BLaER1 (cell line): ENCODE results near the gene EFCAB11.

ENCODE experiments used
- H3K27ac ChIP-seq: shearing (Covaris generic); formaldehyde crosslinking; 2 replicates; pipeline ENCODE4 v1.8.1; 2022
- H3K27me3 ChIP-seq: shearing (Covaris generic); formaldehyde crosslinking; 2 replicates; pipeline ENCODE4 v1.8.1; 2022
- H3K36me3 ChIP-seq: shearing (Covaris generic); formaldehyde crosslinking; 2 replicates; pipeline ENCODE4 v1.8.1; 2022
- H3K4me1 ChIP-seq: shearing (Covaris generic); formaldehyde crosslinking; 2 replicates; pipeline ENCODE4 v1.8.1; 2022
- H3K4me2 ChIP-seq: shearing (Covaris generic); formaldehyde crosslinking; 2 replicates; pipeline ENCODE4 v1.8.1; 2022
- H3K4me3 ChIP-seq: shearing (Covaris generic); formaldehyde crosslinking; 2 replicates; pipeline ENCODE4 v1.8.1; 2022
- H3K9ac ChIP-seq: shearing (Covaris generic); formaldehyde crosslinking; 2 replicates; pipeline ENCODE4 v1.8.1; 2022
- H3K9me3 ChIP-seq: shearing (Covaris generic); formaldehyde crosslinking; 2 replicates; pipeline ENCODE4 v1.8.1; 2022
- H4K20me1 ChIP-seq: shearing (Covaris generic); formaldehyde crosslinking; 2 replicates; pipeline ENCODE4 v1.8.1; 2022
- Cebpa-rat ChIP-seq: shearing (Covaris generic); IDR thresholded peaks from 2 replicates; pipeline ENCODE4 v1.8.1; 2022

EFCAB11 gene

GRCh38 chr14:89986462-89987160 lies 32.1 kb upstream of the EFCAB11 start:
- no peaks in the 10 kb centered on the region for H3K9me3 ChIP-seq
- no peaks in the 10 kb centered on the region; the same call in 1 of the 2 replicates for H3K27me3 ChIP-seq
- H4K20me1 ChIP-seq, result no peaks in the 10 kb centered on the region
- no peak for TF ChIP-seq Cebpa-rat
- H3K36me3 ChIP-seq, result peaks cover 90% of the 10 kb centered on the region
- no peak overlapping the region for H3K9ac ChIP-seq
- H3K4me1 ChIP-seq, result no peaks in the 10 kb centered on the region
- no peak overlapping the region for H3K4me2 ChIP-seq
- no peak overlapping the region for H3K4me3 ChIP-seq
- no peak overlapping the region for H3K27ac ChIP-seq

GRCh38 chr14:89983375-89983774 lies 28.8 kb upstream of the EFCAB11 start:
- no peaks in the 10 kb centered on the region; the same call in 1 of the 2 replicates for H3K27me3 ChIP-seq
- no peak overlapping the region for H3K4me3 ChIP-seq
- H3K36me3 ChIP-seq, result peaks cover 95% of the 10 kb centered on the region
- H3K9ac ChIP-seq, result no peak overlapping the region
- H3K4me2 ChIP-seq, result no peak overlapping the region
- no peaks in the 10 kb centered on the region for H3K9me3 ChIP-seq
- no peaks in the 10 kb centered on the region for H3K4me1 ChIP-seq
- H3K27ac ChIP-seq, result no peak overlapping the region
- no peak for TF ChIP-seq Cebpa-rat
- no peaks in the 10 kb centered on the region for H4K20me1 ChIP-seq

GRCh38 chr14:89978656-89979055 lies 24.1 kb upstream of the EFCAB11 start:
- Histone ChIP-seq H3K4me3 (no peak overlapping the region), H3K36me3 (peaks cover 98% of the 10 kb centered on the region)

GRCh38 chr14:89977668-89978067 lies 23.1 kb upstream of the EFCAB11 start:
- Histone ChIP-seq H3K36me3 (peaks cover 97% of the 10 kb centered on the region), H3K27ac (no peak overlapping the region), H4K20me1 (no peaks in the 10 kb centered on the region), H3K9me3 (no peaks in the 10 kb centered on the region), H3K27me3 (no peaks in the 10 kb centered on the region), H3K4me3 (no peak overlapping the region), H3K4me2 (no peak overlapping the region), H3K4me1 (no peaks in the 10 kb centered on the region), H3K9ac (no peak overlapping the region)
- TF ChIP-seq Cebpa-rat, result no peak

More at GRCh38 chr14:89978656-89979055, 24.1 kb upstream of the EFCAB11 start:
- Histone ChIP-seq H3K9me3 (no peaks in the 10 kb centered on the region), H4K20me1 (no peaks in the 10 kb centered on the region), H3K9ac (no peak overlapping the region), H3K27ac (no peak overlapping the region), H3K27me3 (no peaks in the 10 kb centered on the region; the same call in 1 of the 2 replicates), H3K4me2 (no peak overlapping the region), H3K4me1 (no peaks in the 10 kb centered on the region)
- no peak for TF ChIP-seq Cebpa-rat

GRCh38 chr14:89973234-89973823 lies 18.8 kb upstream of the EFCAB11 start:
- TF ChIP-seq Cebpa-rat, result no peak
- no peak overlapping the region for H3K4me3 ChIP-seq
- 0 out of 2 replicates have a peak, but pooled peaks cover 5% of the 10 kb centered on the region for H4K20me1 ChIP-seq
- no peak overlapping the region for H3K27ac ChIP-seq
- peaks cover 95% of the 10 kb centered on the region for H3K36me3 ChIP-seq
- H3K4me2 ChIP-seq, result no peak overlapping the region
- H3K9me3 ChIP-seq, result no peaks in the 10 kb centered on the region
- no peaks in the 10 kb centered on the region for H3K27me3 ChIP-seq
- H3K4me1 ChIP-seq, result no peaks in the 10 kb centered on the region
- no peak overlapping the region for H3K9ac ChIP-seq

- H3K4me2 ChIP-seq, result no peak overlapping the region
- peaks cover 42% of the 10 kb centered on the region for H4K20me1 ChIP-seq
- H3K27ac ChIP-seq, result no peak overlapping the region
- H3K9me3 ChIP-seq, result no peaks in the 10 kb centered on the region
- no peak overlapping the region for H3K4me3 ChIP-seq
- no peak overlapping the region for H3K9ac ChIP-seq
- peaks cover 92% of the 10 kb centered on the region for H3K36me3 ChIP-seq
- H3K27me3 ChIP-seq, result no peaks in the 10 kb centered on the region
- TF ChIP-seq Cebpa-rat, result no peak
- H3K4me1 ChIP-seq, result no peaks in the 10 kb centered on the region
Measured at GRCh38 chr14:89965839-89966238, 11.3 kb upstream of the EFCAB11 start.

- peaks cover 84% of the 10 kb centered on the region for H3K36me3 ChIP-seq
- TF ChIP-seq Cebpa-rat, result no peak
- H3K4me1 ChIP-seq, result no peaks in the 10 kb centered on the region
- no peak overlapping the region for H3K9ac ChIP-seq
- no peak overlapping the region for H3K4me2 ChIP-seq
- H3K9me3 ChIP-seq, result peaks cover 5% of the 10 kb centered on the region
- H3K27me3 ChIP-seq, result no peaks in the 10 kb centered on the region
- H4K20me1 ChIP-seq, result peaks cover 44% of the 10 kb centered on the region
- H3K4me3 ChIP-seq, result no peak overlapping the region
- no peak overlapping the region for H3K27ac ChIP-seq
Measured at GRCh38 chr14:89963288-89963978, 8.9 kb upstream of the EFCAB11 start.

- Histone ChIP-seq H3K36me3 (peaks cover 71% of the 10 kb centered on the region), H3K27ac (no peak overlapping the region), H3K9me3 (peaks cover 17% of the 10 kb centered on the region), H4K20me1 (peaks cover 44% of the 10 kb centered on the region), H3K9ac (no peak overlapping the region), H3K4me3 (no peak overlapping the region), H3K4me2 (no peak overlapping the region), H3K27me3 (no peaks in the 10 kb centered on the region), H3K4me1 (peaks cover 10% of the 10 kb centered on the region)
- no peak for TF ChIP-seq Cebpa-rat
Measured at GRCh38 chr14:89960914-89961313, 6.4 kb upstream of the EFCAB11 start.

- H3K9me3 ChIP-seq, result peaks cover 17% of the 10 kb centered on the region
- no peak overlapping the region for H3K9ac ChIP-seq
- no peak overlapping the region for H3K27ac ChIP-seq
- H3K4me1 ChIP-seq, result peaks cover 10% of the 10 kb centered on the region
- no peak overlapping the region for H3K4me2 ChIP-seq
- no peak for TF ChIP-seq Cebpa-rat
- no peak overlapping the region for H3K4me3 ChIP-seq
- H3K36me3 ChIP-seq, result peaks cover 63% of the 10 kb centered on the region
- H3K27me3 ChIP-seq, result no peaks in the 10 kb centered on the region
- peaks cover 38% of the 10 kb centered on the region for H4K20me1 ChIP-seq
Measured at GRCh38 chr14:89959853-89960445, 5.4 kb upstream of the EFCAB11 start.

- peaks cover 13% of the 10 kb centered on the region for H3K4me1 ChIP-seq
- no peaks in the 10 kb centered on the region for H3K27me3 ChIP-seq
- no peak overlapping the region for H3K4me2 ChIP-seq
Measured at GRCh38 chr14:89958966-89959365, 4.4 kb upstream of the EFCAB11 start.

More at GRCh38 chr14:89958966-89959365, 4.4 kb upstream of the EFCAB11 start:
- H3K36me3 ChIP-seq, result peaks cover 55% of the 10 kb centered on the region
- H3K4me3 ChIP-seq, result no peak overlapping the region
- TF ChIP-seq Cebpa-rat, result no peak
- no peak overlapping the region for H3K27ac ChIP-seq
- no peak overlapping the region for H3K9ac ChIP-seq
- peaks cover 29% of the 10 kb centered on the region for H4K20me1 ChIP-seq
- peaks cover 17% of the 10 kb centered on the region for H3K9me3 ChIP-seq
